Measurements from ENCODE around the gene RGS3. TPM values are rescaled to one million over a fixed set of nuclear protein-coding genes. Genes with fewer than 3 reads are reported as not detected.

RGS3 gene
- total RNA-seq, 1 donor from 2014 or later = 18.9 TPM

- peaks cover 21% of the 10 kb centered on the region for H3K4me1 Mint-ChIP-seq (ENCODE audit: low read depth, unreplicated experiment)
- H3K27ac Mint-ChIP-seq (ENCODE audit: unreplicated experiment) = no peak overlapping the region
- peaks cover 17% of the 10 kb centered on the region for H3K27me3 Mint-ChIP-seq (ENCODE audit: unreplicated experiment)
- no peak for TF ChIP-seq CTCF (IDR thresholded peaks at IDR 0.05; ENCODE audit: partially characterized antibody, unreplicated experiment)
- H3K4me3 Mint-ChIP-seq (ENCODE audit: unreplicated experiment) = no peak overlapping the region
- H3K9me3 Mint-ChIP-seq (ENCODE audit: unreplicated experiment) = peaks cover 6% of the 10 kb centered on the region
- H3K36me3 Mint-ChIP-seq (ENCODE audit: unreplicated experiment) = no peaks in the 10 kb centered on the region
- DNase-seq = peak; percentile 7
Measured at GRCh38 chr9:113583511-113584427, 120.2 kb downstream of the RGS3 start.

- H3K9me3 Mint-ChIP-seq (ENCODE audit: unreplicated experiment) = peaks cover 6% of the 10 kb centered on the region
- no peak for DNase-seq
- H3K4me1 Mint-ChIP-seq (ENCODE audit: low read depth, unreplicated experiment) = peaks cover 20% of the 10 kb centered on the region
- H3K27ac Mint-ChIP-seq (ENCODE audit: unreplicated experiment) = no peak overlapping the region
- no peaks in the 10 kb centered on the region for H3K36me3 Mint-ChIP-seq (ENCODE audit: unreplicated experiment)
- TF ChIP-seq CTCF (IDR thresholded peaks at IDR 0.05; ENCODE audit: partially characterized antibody, unreplicated experiment) = no peak
- H3K4me3 Mint-ChIP-seq (ENCODE audit: unreplicated experiment) = no peak overlapping the region
- H3K27me3 Mint-ChIP-seq (ENCODE audit: unreplicated experiment) = peaks cover 17% of the 10 kb centered on the region
Measured at GRCh38 chr9:113584428-113585084, 121.0 kb downstream of the RGS3 start.

- peaks cover 15% of the 10 kb centered on the region for H3K4me1 Mint-ChIP-seq (ENCODE audit: low read depth, unreplicated experiment)
- H3K27ac Mint-ChIP-seq (ENCODE audit: unreplicated experiment) = no peak overlapping the region
- peaks cover 6% of the 10 kb centered on the region for H3K9me3 Mint-ChIP-seq (ENCODE audit: unreplicated experiment)
- H3K4me3 Mint-ChIP-seq (ENCODE audit: unreplicated experiment) = no peak overlapping the region
- peaks cover 17% of the 10 kb centered on the region for H3K27me3 Mint-ChIP-seq (ENCODE audit: unreplicated experiment)
- no peak for TF ChIP-seq CTCF (IDR thresholded peaks at IDR 0.05; ENCODE audit: partially characterized antibody, unreplicated experiment)
- DNase-seq = peak; percentile 4
- no peaks in the 10 kb centered on the region for H3K36me3 Mint-ChIP-seq (ENCODE audit: unreplicated experiment)
Measured at GRCh38 chr9:113585085-113585442, 121.5 kb downstream of the RGS3 start.

GRCh38 chr9:113585555-113585954, 122.0 kb downstream of the RGS3 start:
- peaks cover 14% of the 10 kb centered on the region for H3K4me1 Mint-ChIP-seq (ENCODE audit: low read depth, unreplicated experiment)
- no peak for TF ChIP-seq CTCF (IDR thresholded peaks at IDR 0.05; ENCODE audit: partially characterized antibody, unreplicated experiment)
- DNase-seq = no peak
- no peak overlapping the region for H3K4me3 Mint-ChIP-seq (ENCODE audit: unreplicated experiment)
- H3K27ac Mint-ChIP-seq (ENCODE audit: unreplicated experiment) = no peak overlapping the region
- peaks cover 6% of the 10 kb centered on the region for H3K9me3 Mint-ChIP-seq (ENCODE audit: unreplicated experiment)
- H3K36me3 Mint-ChIP-seq (ENCODE audit: unreplicated experiment) = no peaks in the 10 kb centered on the region
- peaks cover 17% of the 10 kb centered on the region for H3K27me3 Mint-ChIP-seq (ENCODE audit: unreplicated experiment)
